ENCODE measurements around the gene ADGRB3.

DNA sequence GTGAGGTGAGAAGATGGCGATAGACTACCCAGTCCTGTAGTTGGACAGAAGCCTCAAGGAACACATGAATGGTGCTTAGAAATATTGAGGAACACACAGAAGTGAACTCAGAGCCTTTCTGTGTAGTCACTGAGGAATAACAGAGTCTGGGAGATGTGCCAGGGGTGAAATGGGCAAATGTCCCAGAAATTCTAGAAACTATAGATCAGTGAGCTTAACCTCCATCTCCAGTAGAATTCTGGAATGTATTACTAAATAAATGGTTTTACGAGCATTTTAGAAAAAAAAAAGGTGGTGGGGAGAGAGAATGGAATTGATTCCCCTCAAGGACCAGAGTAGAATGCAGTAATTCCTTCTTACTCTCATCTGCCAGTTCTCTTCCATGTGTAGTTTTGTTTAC is 781.7 kb downstream of the ADGRB3 start:
- TF ChIP-seq MYC (IDR thresholded peaks at IDR 0.05; ENCODE audit: borderline replicate concordance, low read length) (no peak), POLR2A (IDR thresholded peaks at IDR 0.05; ENCODE audit: low read length) (no peak), CHD2 (IDR thresholded peaks at IDR 0.05; ENCODE audit: low read length, partially characterized antibody) (no peak), CHD4 (IDR thresholded peaks at IDR 0.05; ENCODE audit: borderline replicate concordance) (no peak), KDM5A (IDR thresholded peaks at IDR 0.05) (no peak), BHLHE40 (IDR thresholded peaks at IDR 0.05; ENCODE audit: low read depth, low read length) (no peak)
- TF ChIP-seq, protein P1, sequence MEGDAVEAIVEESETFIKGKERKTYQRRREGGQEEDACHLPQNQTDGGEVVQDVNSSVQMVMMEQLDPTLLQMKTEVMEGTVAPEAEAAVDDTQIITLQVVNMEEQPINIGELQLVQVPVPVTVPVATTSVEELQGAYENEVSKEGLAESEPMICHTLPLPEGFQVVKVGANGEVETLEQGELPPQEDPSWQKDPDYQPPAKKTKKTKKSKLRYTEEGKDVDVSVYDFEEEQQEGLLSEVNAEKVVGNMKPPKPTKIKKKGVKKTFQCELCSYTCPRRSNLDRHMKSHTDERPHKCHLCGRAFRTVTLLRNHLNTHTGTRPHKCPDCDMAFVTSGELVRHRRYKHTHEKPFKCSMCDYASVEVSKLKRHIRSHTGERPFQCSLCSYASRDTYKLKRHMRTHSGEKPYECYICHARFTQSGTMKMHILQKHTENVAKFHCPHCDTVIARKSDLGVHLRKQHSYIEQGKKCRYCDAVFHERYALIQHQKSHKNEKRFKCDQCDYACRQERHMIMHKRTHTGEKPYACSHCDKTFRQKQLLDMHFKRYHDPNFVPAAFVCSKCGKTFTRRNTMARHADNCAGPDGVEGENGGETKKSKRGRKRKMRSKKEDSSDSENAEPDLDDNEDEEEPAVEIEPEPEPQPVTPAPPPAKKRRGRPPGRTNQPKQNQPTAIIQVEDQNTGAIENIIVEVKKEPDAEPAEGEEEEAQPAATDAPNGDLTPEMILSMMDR (IDR thresholded peaks at IDR 0.05), result no peak
- TF ChIP-seq, protein P2, sequence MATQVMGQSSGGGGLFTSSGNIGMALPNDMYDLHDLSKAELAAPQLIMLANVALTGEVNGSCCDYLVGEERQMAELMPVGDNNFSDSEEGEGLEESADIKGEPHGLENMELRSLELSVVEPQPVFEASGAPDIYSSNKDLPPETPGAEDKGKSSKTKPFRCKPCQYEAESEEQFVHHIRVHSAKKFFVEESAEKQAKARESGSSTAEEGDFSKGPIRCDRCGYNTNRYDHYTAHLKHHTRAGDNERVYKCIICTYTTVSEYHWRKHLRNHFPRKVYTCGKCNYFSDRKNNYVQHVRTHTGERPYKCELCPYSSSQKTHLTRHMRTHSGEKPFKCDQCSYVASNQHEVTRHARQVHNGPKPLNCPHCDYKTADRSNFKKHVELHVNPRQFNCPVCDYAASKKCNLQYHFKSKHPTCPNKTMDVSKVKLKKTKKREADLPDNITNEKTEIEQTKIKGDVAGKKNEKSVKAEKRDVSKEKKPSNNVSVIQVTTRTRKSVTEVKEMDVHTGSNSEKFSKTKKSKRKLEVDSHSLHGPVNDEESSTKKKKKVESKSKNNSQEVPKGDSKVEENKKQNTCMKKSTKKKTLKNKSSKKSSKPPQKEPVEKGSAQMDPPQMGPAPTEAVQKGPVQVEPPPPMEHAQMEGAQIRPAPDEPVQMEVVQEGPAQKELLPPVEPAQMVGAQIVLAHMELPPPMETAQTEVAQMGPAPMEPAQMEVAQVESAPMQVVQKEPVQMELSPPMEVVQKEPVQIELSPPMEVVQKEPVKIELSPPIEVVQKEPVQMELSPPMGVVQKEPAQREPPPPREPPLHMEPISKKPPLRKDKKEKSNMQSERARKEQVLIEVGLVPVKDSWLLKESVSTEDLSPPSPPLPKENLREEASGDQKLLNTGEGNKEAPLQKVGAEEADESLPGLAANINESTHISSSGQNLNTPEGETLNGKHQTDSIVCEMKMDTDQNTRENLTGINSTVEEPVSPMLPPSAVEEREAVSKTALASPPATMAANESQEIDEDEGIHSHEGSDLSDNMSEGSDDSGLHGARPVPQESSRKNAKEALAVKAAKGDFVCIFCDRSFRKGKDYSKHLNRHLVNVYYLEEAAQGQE (IDR thresholded peaks at IDR 0.05), result no peak

Data from A549 (cell line).